Left hindlimb (tissue), 1 donor: ENCODE data around the gene RIBC2.
"Not testable (repeated sequence)": the region's sequence is repeated elsewhere in the genome, so short reads cannot be mapped to it uniquely, and the experiment has no call there.

Experiments used
- DNase-seq: peaks from one replicate; pipeline ENCODE4 v3.0.0-alpha.2; 2018

Gene RIBC2

GRCh38 chr22:45450921-45451651 lies 37.6 kb downstream of the RIBC2 start:
- DNase-seq: peak; percentile 72

- DNase-seq: peak; percentile 80
These were observed 38.5 kb downstream of the RIBC2 start for GRCh38 chr22:45451972-45452371.

- no peak for DNase-seq
These were observed 39.3 kb downstream of the RIBC2 start for GRCh38 chr22:45452565-45453379.

GRCh38 chr22:45453764-45454163 lies 40.3 kb downstream of the RIBC2 start:
- no peak for DNase-seq

GRCh38 chr22:45454275-45454674 lies 40.8 kb downstream of the RIBC2 start:
- DNase-seq: no peak

GRCh38 chr22:45455212-45455611 lies 41.7 kb downstream of the RIBC2 start:
- no peak for DNase-seq

- DNase-seq: no peak
These were observed 42.1 kb downstream of the RIBC2 start for GRCh38 chr22:45455621-45456020.

GRCh38 chr22:45456811-45457210 lies 43.3 kb downstream of the RIBC2 start:
- no peak for DNase-seq

GRCh38 chr22:45458532-45458931 lies 45.0 kb downstream of the RIBC2 start:
- DNase-seq: no peak

GRCh38 chr22:45459235-45459634 lies 45.7 kb downstream of the RIBC2 start:
- DNase-seq: no peak

GRCh38 chr22:45460288-45461109 lies 47.0 kb downstream of the RIBC2 start:
- DNase-seq: peak; percentile 93

GRCh38 chr22:45462034-45462655 lies 48.7 kb downstream of the RIBC2 start:
- DNase-seq: no peak

- not testable (repeated sequence) for DNase-seq
These were observed 50.2 kb downstream of the RIBC2 start for GRCh38 chr22:45463691-45464090.

GRCh38 chr22:45465633-45466032 lies 52.1 kb downstream of the RIBC2 start:
- no peak for DNase-seq

- DNase-seq: no peak
These were observed 55.4 kb downstream of the RIBC2 start for GRCh38 chr22:45468872-45469271.

GRCh38 chr22:45469281-45470073 lies 56.0 kb downstream of the RIBC2 start:
- no peak for DNase-seq

- no peak for DNase-seq
These were observed 57.4 kb downstream of the RIBC2 start for GRCh38 chr22:45470871-45471270.

- DNase-seq: no peak
These were observed 58.9 kb downstream of the RIBC2 start for GRCh38 chr22:45472426-45472825.

- no peak for DNase-seq
These were observed 60.2 kb downstream of the RIBC2 start for GRCh38 chr22:45473626-45474237.

- no peak for DNase-seq
These were observed 61.7 kb downstream of the RIBC2 start for GRCh38 chr22:45475063-45475747.
